Lower leg skin (tissue), 3 donors: ENCODE measurements around the gene MOV10.
A peak's percentile ranks its signal among the peaks of the same experiment; 100 is the strongest.

ENCODE experiments used
- POLR2A ChIP-seq, 2 donors: fragments of 450-650 bp; IDR thresholded peaks; one replicate each; pipeline ENCODE4 v1.6.1; 2016 to 2017; ENCODE audit warnings: antibody characterized with exemption in 2 of 2, mild to moderate bottlenecking in 1 of 2, moderate library complexity in 1 of 2
- TF ChIP-seq, protein P1 (sequence below), 3 donors: fragments of 450-650 bp; IDR thresholded peaks; one replicate each; pipeline ENCODE4 v1.5.1; 2016; ENCODE audit warnings: antibody characterized with exemption in 3 of 3, mild to moderate bottlenecking in 3 of 3, moderate library complexity in 2 of 3

DNA sequence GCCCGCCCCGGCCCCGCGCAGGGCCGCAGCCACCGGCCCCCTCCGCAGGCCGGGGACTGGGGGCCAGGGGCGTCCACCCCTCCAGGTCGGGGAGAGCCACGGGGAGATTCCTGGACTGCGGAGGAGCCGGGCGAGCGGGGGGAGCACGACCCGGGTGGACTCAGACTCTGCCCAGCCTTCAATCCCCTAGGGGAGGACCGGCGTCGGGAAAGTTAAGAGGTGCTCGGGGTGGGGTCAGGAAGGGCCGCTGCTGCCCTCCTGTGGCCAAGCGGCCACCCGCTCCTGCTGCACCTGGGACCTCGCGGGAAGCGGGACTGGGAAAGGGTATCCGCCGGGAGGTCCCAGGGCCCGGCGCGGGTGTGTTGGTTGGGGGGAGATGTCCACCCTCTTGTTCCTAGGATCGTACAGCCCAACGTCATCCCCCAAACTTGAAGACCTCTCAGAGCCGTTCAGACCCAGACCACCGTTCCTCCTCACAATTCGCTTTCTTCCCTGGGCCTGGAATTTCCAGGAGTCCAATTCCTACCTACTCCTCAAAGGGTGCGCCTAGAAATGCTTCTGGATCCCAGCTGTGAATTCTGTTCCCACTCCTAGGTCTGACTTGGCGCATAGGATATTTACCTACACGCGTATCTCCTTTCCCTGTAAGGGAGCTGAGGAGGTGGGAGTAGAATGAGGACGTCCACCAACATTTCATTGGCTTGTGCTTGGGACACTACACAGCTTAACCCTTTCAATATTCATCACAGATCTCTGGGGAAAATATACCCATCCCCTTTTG, 33.0 kb downstream of the MOV10 start:
- TF ChIP-seq, protein P1, sequence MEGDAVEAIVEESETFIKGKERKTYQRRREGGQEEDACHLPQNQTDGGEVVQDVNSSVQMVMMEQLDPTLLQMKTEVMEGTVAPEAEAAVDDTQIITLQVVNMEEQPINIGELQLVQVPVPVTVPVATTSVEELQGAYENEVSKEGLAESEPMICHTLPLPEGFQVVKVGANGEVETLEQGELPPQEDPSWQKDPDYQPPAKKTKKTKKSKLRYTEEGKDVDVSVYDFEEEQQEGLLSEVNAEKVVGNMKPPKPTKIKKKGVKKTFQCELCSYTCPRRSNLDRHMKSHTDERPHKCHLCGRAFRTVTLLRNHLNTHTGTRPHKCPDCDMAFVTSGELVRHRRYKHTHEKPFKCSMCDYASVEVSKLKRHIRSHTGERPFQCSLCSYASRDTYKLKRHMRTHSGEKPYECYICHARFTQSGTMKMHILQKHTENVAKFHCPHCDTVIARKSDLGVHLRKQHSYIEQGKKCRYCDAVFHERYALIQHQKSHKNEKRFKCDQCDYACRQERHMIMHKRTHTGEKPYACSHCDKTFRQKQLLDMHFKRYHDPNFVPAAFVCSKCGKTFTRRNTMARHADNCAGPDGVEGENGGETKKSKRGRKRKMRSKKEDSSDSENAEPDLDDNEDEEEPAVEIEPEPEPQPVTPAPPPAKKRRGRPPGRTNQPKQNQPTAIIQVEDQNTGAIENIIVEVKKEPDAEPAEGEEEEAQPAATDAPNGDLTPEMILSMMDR (IDR thresholded peaks at IDR 0.05) = peak in 1 of 3 donors; percentile 77
- no peak for TF ChIP-seq POLR2A (IDR thresholded peaks at IDR 0.05)
